Esophagus mucosa (tissue), 1 donor: Measurements from ENCODE around the gene CANT1. TPM values are rescaled to one million over a fixed set of nuclear protein-coding genes. Genes with fewer than 3 reads are reported as not detected.

ENCODE experiments used
- ATAC-seq: fragments of 200-7000 bp; cut with Tn5 transposase; one replicate; pipeline ENCODE4 v1.9.1; 2020
- total RNA-seq: library from RNA; stranded (reverse); gene quantifications from one replicate; pipeline ENCODE4 v1.2.4, GENCODE V29; 2023
- donor health status: DM: yes; HTN: yes; CAD: no.

The CANT1 gene
- total RNA-seq, 1 donor from 2014 or later = 55.5 TPM

- ATAC-seq = no peak
These were observed 14.4 kb downstream of the CANT1 start for GRCh38 chr17:78995022-78995760.

DNA sequence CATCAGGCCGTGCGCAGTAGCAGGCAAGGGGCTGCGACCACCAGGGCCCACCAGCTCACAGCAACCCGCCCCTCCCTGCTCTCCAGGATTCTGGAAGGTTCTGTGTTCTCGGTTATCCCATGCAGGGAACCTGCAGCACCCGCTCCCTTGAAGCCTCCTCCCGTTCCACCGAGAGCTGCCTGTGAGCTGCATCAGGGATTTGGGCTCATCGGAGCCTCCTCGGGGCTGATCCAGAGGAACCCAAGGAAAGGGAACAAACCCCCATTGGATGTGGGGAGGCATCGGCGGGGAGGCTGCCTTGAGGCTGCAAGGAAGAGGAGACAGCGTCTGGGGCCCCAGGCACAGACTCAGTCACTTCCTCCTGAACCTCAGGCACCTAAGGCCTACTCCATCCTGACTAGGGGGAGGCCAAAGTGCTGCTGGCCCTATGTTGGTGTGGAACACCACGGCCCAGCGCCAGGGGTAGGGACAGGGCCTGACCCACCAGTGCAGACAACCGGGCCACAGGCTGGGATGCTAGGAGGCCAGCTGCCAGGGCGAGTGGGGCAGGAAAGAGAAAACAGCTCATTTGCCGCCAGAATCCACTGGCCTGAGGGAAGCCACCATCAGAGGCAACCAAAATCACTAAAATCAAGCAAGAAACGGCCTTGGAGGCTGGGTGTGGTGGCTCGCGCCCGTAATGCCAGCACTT, 15.4 kb downstream of the CANT1 start:
- no peak for ATAC-seq

DNA sequence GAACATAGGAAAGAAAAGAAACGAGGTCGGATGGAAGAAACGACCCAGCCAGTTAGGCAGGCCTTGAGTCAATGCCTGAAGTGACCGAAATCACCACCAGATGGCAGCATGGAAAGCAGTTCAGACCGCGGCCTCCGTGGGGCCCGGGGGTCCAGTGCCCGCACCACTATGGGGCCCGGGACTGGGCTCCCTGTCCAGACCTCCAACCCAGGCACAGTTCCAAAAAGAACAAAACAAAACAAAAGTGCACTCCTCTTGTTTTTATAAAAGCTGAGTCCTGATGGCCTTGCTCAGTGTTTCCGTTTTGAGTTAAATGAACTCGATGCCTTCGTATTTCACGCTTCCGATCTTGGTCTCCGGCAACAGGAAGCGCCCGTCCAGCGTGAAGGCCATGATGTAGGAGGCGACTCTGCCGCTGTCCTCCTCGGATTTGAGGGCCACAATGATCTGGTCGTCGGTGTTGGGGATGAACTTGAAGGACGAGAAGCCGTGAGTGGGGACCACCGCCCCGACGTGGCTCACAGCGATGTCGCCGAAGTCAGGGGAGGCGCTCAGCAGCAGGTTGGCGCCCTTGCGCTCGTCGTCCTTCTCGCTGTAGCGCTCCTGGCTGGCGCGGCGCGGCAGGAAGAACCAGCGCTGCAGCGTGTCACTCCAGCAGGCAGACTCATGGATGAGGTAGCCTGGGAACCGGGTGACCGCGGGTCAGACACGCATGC, 16.2 kb downstream of the CANT1 start:
- no peak for ATAC-seq

GRCh38 chr17:78992542-78993212, 16.9 kb downstream of the CANT1 start:
- ATAC-seq = no peak

GRCh38 chr17:78991906-78992532, 17.5 kb downstream of the CANT1 start:
- ATAC-seq = no peak

GRCh38 chr17:78991017-78991738, 18.4 kb downstream of the CANT1 start:
- no peak for ATAC-seq

DNA sequence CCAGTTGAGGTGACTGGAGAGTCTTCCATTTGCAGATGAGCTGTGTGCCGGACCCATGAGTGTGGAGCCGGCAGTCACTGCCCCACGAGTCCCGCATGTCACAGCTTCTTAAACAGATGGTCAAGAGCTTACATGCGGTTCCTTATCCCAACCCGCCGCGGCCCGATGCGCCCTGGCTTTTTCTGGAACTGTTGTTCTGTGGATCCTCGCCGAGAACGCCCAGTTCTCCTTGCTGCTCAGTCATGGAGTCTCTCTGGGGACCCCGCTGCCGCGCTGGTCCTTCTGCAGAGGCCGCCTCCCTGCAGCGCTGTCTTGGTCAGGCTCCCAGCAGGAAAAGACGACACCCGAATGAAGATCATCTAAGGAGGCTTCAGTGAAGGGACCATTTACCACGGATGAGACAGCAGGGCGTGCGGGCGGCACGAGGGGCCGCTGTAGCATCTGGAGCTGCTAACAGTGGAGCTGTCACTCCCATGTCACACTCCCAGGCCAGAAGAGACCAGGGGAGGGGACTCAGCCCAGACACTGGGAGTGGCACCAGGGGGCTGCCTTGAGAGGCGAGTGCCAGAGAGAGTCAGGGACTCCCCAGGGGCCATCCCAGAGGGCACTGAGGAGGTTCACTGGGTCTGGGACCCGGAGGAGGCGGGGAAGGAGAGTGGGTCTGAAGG, 19.1 kb downstream of the CANT1 start:
- no peak for ATAC-seq

GRCh38 chr17:78988152-78988551, 21.4 kb downstream of the CANT1 start:
- ATAC-seq = no peak

GRCh38 chr17:78986649-78987328, 22.8 kb downstream of the CANT1 start:
- peak; percentile 53 for ATAC-seq

- peak; percentile 46 for ATAC-seq
These were observed 23.4 kb downstream of the CANT1 start for GRCh38 chr17:78986048-78986648.

GRCh38 chr17:78985395-78985794, 24.2 kb downstream of the CANT1 start:
- ATAC-seq = no peak

- ATAC-seq = no peak
These were observed 28.3 kb downstream of the CANT1 start for GRCh38 chr17:78981010-78981888.

GRCh38 chr17:78980624-78980972, 29.0 kb downstream of the CANT1 start:
- no peak for ATAC-seq

DNA sequence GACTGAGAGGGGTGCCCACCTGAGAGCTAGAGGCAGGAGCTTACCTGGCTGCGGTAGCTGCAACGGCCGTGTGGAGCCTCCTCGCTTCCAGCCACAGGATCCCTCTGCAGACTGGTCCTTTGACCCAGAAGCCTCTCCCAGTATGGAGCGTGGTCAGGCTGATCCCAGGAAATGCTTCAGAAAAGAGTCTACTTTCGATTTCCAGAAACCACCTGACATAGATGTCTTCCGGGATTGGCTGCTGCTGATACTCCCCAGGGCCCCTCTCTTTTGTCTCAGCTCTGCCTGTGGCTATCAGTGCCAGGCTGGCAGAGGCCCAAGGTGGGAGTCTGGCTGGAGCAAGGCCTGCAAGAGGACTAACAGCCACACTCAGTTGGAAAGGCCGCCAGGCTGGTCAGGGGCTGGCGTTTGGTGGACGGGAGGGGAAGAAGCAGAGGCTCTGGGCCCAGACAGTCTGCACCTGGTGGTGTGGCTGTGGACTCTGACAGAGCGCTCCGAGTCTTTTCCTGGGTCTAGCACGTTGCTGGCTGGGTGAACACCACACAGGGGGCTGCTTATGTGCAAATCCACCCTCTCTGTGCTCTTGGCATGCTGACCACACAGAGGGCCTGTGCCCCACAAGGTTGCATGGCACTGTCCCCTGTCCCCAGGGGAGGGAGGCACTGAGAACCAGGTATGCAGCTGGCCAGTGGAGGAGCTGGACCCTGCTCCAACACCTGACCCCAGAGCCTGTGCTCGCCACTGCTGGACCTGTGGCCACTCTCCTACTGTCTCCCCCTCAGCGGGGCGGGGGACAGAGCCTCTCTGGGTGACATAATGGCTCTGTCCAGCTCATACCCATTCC, 29.6 kb downstream of the CANT1 start, which contains the start of gene LGALS3BP:
LGALS3BP (minus strand) TSS at position 144 of the 844 bp plus-strand sequence. CDS start 2,732 bp downstream, outside the sequence.
- ATAC-seq = peak; percentile 38

- no peak for ATAC-seq
These were observed 31.3 kb downstream of the CANT1 start for GRCh38 chr17:78977997-78978973.

- no peak for ATAC-seq
These were observed 32.0 kb downstream of the CANT1 start for GRCh38 chr17:78977681-78977943.
